CD4-positive, alpha-beta T cell treated with Interleukin-12 subunit alpha and Interleukin-12 subunit beta, for 1 hour (primary cell): ENCODE measurements around the gene CCDC71L.

Experiments
- DNase-seq: peaks from one replicate; pipeline ENCODE4 v3.0.0-alpha.2; 2020

The CCDC71L gene

GRCh38 chr7:106658316-106659165 is 2.4 kb downstream of the CCDC71L start:
- no peak for DNase-seq

- no peak for DNase-seq
Measured at GRCh38 chr7:106657085-106657991, 3.6 kb downstream of the CCDC71L start.

GRCh38 chr7:106655703-106656498 is 5.1 kb downstream of the CCDC71L start:
- DNase-seq = no peak

- DNase-seq = no peak
Measured at GRCh38 chr7:106653488-106653887, 7.5 kb downstream of the CCDC71L start.

GRCh38 chr7:106652909-106653308 is 8.0 kb downstream of the CCDC71L start:
- no peak for DNase-seq

- no peak for DNase-seq
Measured at GRCh38 chr7:106652092-106652491, 8.9 kb downstream of the CCDC71L start.

- no peak for DNase-seq
Measured at GRCh38 chr7:106646256-106646655, 14.7 kb downstream of the CCDC71L start.

GRCh38 chr7:106644999-106645398 is 16.0 kb downstream of the CCDC71L start:
- DNase-seq = no peak

- DNase-seq = no peak
Measured at GRCh38 chr7:106643216-106644000, 17.6 kb downstream of the CCDC71L start.

- DNase-seq = no peak
Measured at GRCh38 chr7:106641416-106641815, 19.5 kb downstream of the CCDC71L start.

GRCh38 chr7:106640368-106641141 is 20.4 kb downstream of the CCDC71L start:
- DNase-seq = no peak

GRCh38 chr7:106639476-106640334 is 21.3 kb downstream of the CCDC71L start:
- DNase-seq = no peak

GRCh38 chr7:106635411-106635810 is 25.5 kb downstream of the CCDC71L start:
- no peak for DNase-seq

- no peak for DNase-seq
Measured at GRCh38 chr7:106634958-106635357, 26.0 kb downstream of the CCDC71L start.

- DNase-seq = no peak
Measured at GRCh38 chr7:106630648-106631047, 30.3 kb downstream of the CCDC71L start.

- DNase-seq = no peak
Measured at GRCh38 chr7:106629516-106629915, 31.4 kb downstream of the CCDC71L start.

GRCh38 chr7:106626376-106627164 is 34.4 kb downstream of the CCDC71L start:
- DNase-seq = no peak

- DNase-seq = no peak
Measured at GRCh38 chr7:106625678-106626301, 35.2 kb downstream of the CCDC71L start.

- no peak for DNase-seq
Measured at GRCh38 chr7:106623853-106624252, 37.1 kb downstream of the CCDC71L start.
